Measurements from ENCODE around the gene VAV3. TPM values are rescaled to one million over a fixed set of nuclear protein-coding genes. Genes with fewer than 3 reads are reported as not detected.
A peak's percentile ranks its signal among the peaks of the same experiment; 100 is the strongest.

The VAV3 gene
- 10 to 100 TPM; 18.4 to 21.4 TPM for total RNA-seq

GRCh38 chr1:107965110-107965991, at the start of gene VAV3:
Gene VAV3 (minus strand): TSS chr1:107965180. CDS start chr1:107964869, 311 bp downstream.
- Histone ChIP-seq H3K36me3 (replicated peaks in 1 of 2; ENCODE audit: insufficient read depth in 1 of 2, low read depth in 2 of 2) (no peaks in the 10 kb centered on the region), H3K27me3 (peaks cover 0 to 3% of the 10 kb centered on the region in 2 donors), H3K9me3 (no peaks in the 10 kb centered on the region), H3K27ac (peak within 1 kb of the TSS in 2 of 4 donors; percentile 53 to 57), H3K4me1 (peaks cover 19% of the 10 kb centered on the region), H3K4me3 (peak within 1 kb of the TSS in 1 of 2 donors; percentile 9)
- intact Hi-C loops (cut with DNase I), result no loop called here
- 1 to 3% methylated on average over 29 to 63 of the region's 73 CpGs for WGBS, 2 donors
- TF ChIP-seq CTCF (IDR thresholded peaks at IDR 0.05), result no peak
- peak in 1 of 3 donors; percentile 12 for TF ChIP-seq POLR2A (IDR thresholded peaks at IDR 0.05)
- DNase-seq (peak; percentile 24 to 72 (median 53)), ATAC-seq (peak; percentile 60)

GRCh38 chr1:108012553-108012952, 47.6 kb upstream of the VAV3 start:
- no peaks in the 10 kb centered on the region for H3K9me3 ChIP-seq
- TF ChIP-seq POLR2A (IDR thresholded peaks at IDR 0.05) (no peak), CTCF (IDR thresholded peaks at IDR 0.05) (no peak)
- intact Hi-C loops (cut with DNase I), result no loop called here
- ATAC-seq (no peak), DNase-seq (no peak)
- no peaks in the 10 kb centered on the region for H3K36me3 ChIP-seq (replicated peaks in 1 of 2; ENCODE audit: insufficient read depth in 1 of 2, low read depth in 2 of 2)
- H3K27me3 ChIP-seq, result no peaks in the 10 kb centered on the region
- H3K4me3 ChIP-seq, result no peak overlapping the region
- no peaks in the 10 kb centered on the region for H3K4me1 ChIP-seq
- H3K27ac ChIP-seq, result no peak overlapping the region

- no peak for ATAC-seq
- H3K27me3 ChIP-seq, result no peaks in the 10 kb centered on the region
- no peak overlapping the region for H3K27ac ChIP-seq
- TF ChIP-seq POLR2A (IDR thresholded peaks at IDR 0.05) (no peak), CTCF (IDR thresholded peaks at IDR 0.05) (no peak)
- 72 to 78% methylated on average over 6 of the region's 6 CpGs for WGBS, 2 donors
- no peaks in the 10 kb centered on the region for H3K4me1 ChIP-seq
- no peak for DNase-seq
- no peaks in the 10 kb centered on the region for H3K9me3 ChIP-seq
- intact Hi-C loops (cut with DNase I), result no loop called here
- H3K36me3 ChIP-seq (replicated peaks in 1 of 2; ENCODE audit: insufficient read depth in 1 of 2, low read depth in 2 of 2), result no peaks in the 10 kb centered on the region
- no peak overlapping the region for H3K4me3 ChIP-seq
These were observed 46.3 kb upstream of the VAV3 start for GRCh38 chr1:108011295-108011694.

- H3K27me3 ChIP-seq, result no peaks in the 10 kb centered on the region
- ATAC-seq (no peak), DNase-seq (no peak)
- no peaks in the 10 kb centered on the region for H3K36me3 ChIP-seq (replicated peaks in 1 of 2; ENCODE audit: insufficient read depth in 1 of 2, low read depth in 2 of 2)
- intact Hi-C loops (cut with DNase I), result no loop called here
- no peaks in the 10 kb centered on the region for H3K4me1 ChIP-seq
- WGBS, 2 donors, result 56 to 58% methylated on average over 4 of the region's 4 CpGs
- TF ChIP-seq CTCF (IDR thresholded peaks at IDR 0.05) (no peak), POLR2A (IDR thresholded peaks at IDR 0.05) (no peak)
- H3K27ac ChIP-seq, result no peak overlapping the region
- H3K4me3 ChIP-seq, result no peak overlapping the region
- no peaks in the 10 kb centered on the region for H3K9me3 ChIP-seq
These were observed 45.6 kb upstream of the VAV3 start for GRCh38 chr1:108010581-108010980.

All from body of pancreas (tissue), 4 donors.